PC-3 (cell line): Measurements from ENCODE around the gene JPT2. TPM values are rescaled to one million over a fixed set of nuclear protein-coding genes. Genes with fewer than 3 reads are reported as not detected.
"Not testable (repeated sequence)": the region's sequence is repeated elsewhere in the genome, so short reads cannot be mapped to it uniquely, and the experiment has no call there.

Source experiments
- ATAC-seq: fragments of 200-7000 bp; cut with Tn5 transposase; 2 replicates; pipeline ENCODE4 v1.9.1; 2020; ENCODE audit warnings: mild to moderate bottlenecking, moderate library complexity
- BruUV-seq: library from RNA; stranded (reverse); fragments of 400-500 nt; replicated peaks from 2 replicates; lab custom pipeline; 2021; lab: Mats Ljungman, UMichigan
- CTCF ChIA-PET: fragments of 300-600 bp; sonication (Branson Sonifier 250); formaldehyde crosslinking; loops from one replicate; lab custom pipeline; 2022; ENCODE audit warnings: antibody characterized with exemption; lab: Charles Lee
- POLR2A ChIA-PET: fragments of 300-600 bp; sonication (Branson Sonifier 250); formaldehyde crosslinking; loops from one replicate; lab custom pipeline; 2022; ENCODE audit warnings: antibody characterized with exemption; ENCODE audit not compliant: unreplicated experiment; lab: Charles Lee
- DNase-seq: peaks from one replicate; pipeline ENCODE4 v3.0.0-alpha.2; 2015
- H2AFZ ChIP-seq: fragments of 300-600 bp; sonication (generic); 2 replicates; pipeline ENCODE4 v1.6.0; 2016; ENCODE audit warnings: antibody characterized with exemption, low read length
- H3F3A ChIP-seq: fragments of 300-600 bp; sonication (generic); one replicate; pipeline ENCODE4 v1.6.0; 2017; ENCODE audit warnings: antibody characterized with exemption, low read length, control low read depth, mild to moderate bottlenecking; ENCODE audit not compliant: unreplicated experiment
- H3K27ac ChIP-seq: fragments of 300-600 bp; sonication (generic); 2 replicates; pipeline ENCODE4 v1.5.1; 2016; ENCODE audit warnings: mild to moderate bottlenecking, low read length
- H3K27me3 ChIP-seq: fragments of 300-600 bp; sonication (generic); 2 replicates; pipeline ENCODE4 v1.6.1; 2016; ENCODE audit warnings: low read length, mixed read lengths
- H3K36me3 ChIP-seq: fragments of 300-600 bp; sonication (generic); 2 replicates; pipeline ENCODE4 v1.6.1; 2016; ENCODE audit warnings: low read depth, mixed run types, low read length, mixed read lengths
- H3K4me1 ChIP-seq: fragments of 300-600 bp; sonication (generic); 2 replicates; pipeline ENCODE4 v1.5.1; 2016; ENCODE audit warnings: low read length; ENCODE audit not compliant: insufficient read depth
- H3K4me2 ChIP-seq: fragments of 300-600 bp; sonication (generic); 2 replicates; pipeline ENCODE4 v1.6.0; 2016; ENCODE audit warnings: low read length
- H3K4me3 ChIP-seq: fragments of 300-600 bp; sonication (generic); 2 replicates; pipeline ENCODE4 v1.5.1; 2016; ENCODE audit warnings: mild to moderate bottlenecking, low read length, mixed read lengths
- H3K79me2 ChIP-seq: fragments of 300-600 bp; sonication (generic); 2 replicates; pipeline ENCODE4 v1.6.1; 2017; ENCODE audit warnings: low read length, mixed read lengths
- H3K9ac ChIP-seq: fragments of 300-600 bp; sonication (generic); 2 replicates; pipeline ENCODE4 v1.6.0; 2016; ENCODE audit warnings: mild to moderate bottlenecking, low read length
- H3K9me2 ChIP-seq: fragments of 300-600 bp; sonication (generic); replicated peaks from 2 replicates; pipeline ENCODE4 v1.6.1; 2016; ENCODE audit warnings: mixed run types, low read length, mixed read lengths
- H3K9me3 ChIP-seq: fragments of 300-600 bp; sonication (generic); 2 replicates; pipeline ENCODE4 v1.6.1; 2016; ENCODE audit warnings: low read length, mixed read lengths
- H4K20me1 ChIP-seq: fragments of 300-600 bp; sonication (generic); 2 replicates; pipeline ENCODE4 v1.6.1; 2016; ENCODE audit warnings: low read length, mixed read lengths
- EZH2 ChIP-seq: fragments of 300-600 bp; sonication (generic); IDR thresholded peaks from one replicate; pipeline ENCODE4 v1.6.1; 2017; ENCODE audit warnings: antibody characterized with exemption, mild to moderate bottlenecking, low read length; ENCODE audit not compliant: unreplicated experiment
- EZH2phosphoT487 ChIP-seq: fragments of 300-600 bp; sonication (generic); IDR thresholded peaks from 2 replicates; pipeline ENCODE4 v1.6.1; 2018; ENCODE audit warnings: mild to moderate bottlenecking, antibody characterized with exemption, low read length, borderline replicate concordance
- intact Hi-C: fragments of 100-400 bp; cut with micrococcal nuclease; formaldehyde crosslinking; loops from 2 replicates; pipeline ENCODE4 v1.9.0; 2023
- total RNA-seq: library from RNA; depleted of rRNA; stranded (reverse); fragments of >200 nt; gene quantifications from 2 replicates; pipeline ENCODE4 v1.2.3, GENCODE V29; 2014
- TF ChIP-seq, protein P1 (sequence below): fragments of 300-600 bp; sonication (generic); conservative IDR thresholded peaks from 2 replicates; pipeline ENCODE4 v1.5.1; 2017; ENCODE audit warnings: antibody characterized with exemption, low read depth, mild to moderate bottlenecking, low read length

JPT2 gene
- total RNA-seq, 1 experiment from 2014 or later: 85.2 TPM

- no peak overlapping the region for H3K4me3 ChIP-seq
- intact Hi-C loops: no loop called here
- H3F3A ChIP-seq: no peaks in the 10 kb centered on the region
- no peaks in the 10 kb centered on the region for H3K9me3 ChIP-seq
- H3K4me2 ChIP-seq: no peak overlapping the region
- BruUV-seq: no TSS peak
- ATAC-seq (no peak), DNase-seq (no peak)
- no peak overlapping the region for H2AFZ ChIP-seq
- no peaks in the 10 kb centered on the region for H4K20me1 ChIP-seq
- peaks cover 4% of the 10 kb centered on the region for H3K36me3 ChIP-seq
- no peak for TF ChIP-seq EZH2
- H3K4me1 ChIP-seq: no peaks in the 10 kb centered on the region
- ChIA-PET POLR2A (no interaction called here), CTCF (no interaction called here)
- no peaks in the 10 kb centered on the region for H3K9me2 ChIP-seq
- H3K9ac ChIP-seq: no peak overlapping the region
- H3K27ac ChIP-seq: no peak overlapping the region
- no peaks in the 10 kb centered on the region for H3K27me3 ChIP-seq
- H3K79me2 ChIP-seq: no peaks in the 10 kb centered on the region
Observed at GRCh38 chr16:1732071-1732470, 54.0 kb downstream of the JPT2 start.

- not testable (repeated sequence) for H3K27me3 ChIP-seq, H3K4me3 ChIP-seq
Observed at GRCh38 chr16:1732551-1732987, 54.5 kb downstream of the JPT2 start.

GRCh38 chr16:1734123-1734522 is 56.0 kb downstream of the JPT2 start:
- Histone ChIP-seq H3K9ac (no peak overlapping the region), H3F3A (no peaks in the 10 kb centered on the region), H3K4me2 (no peak overlapping the region), H3K9me3 (no peaks in the 10 kb centered on the region), H3K79me2 (no peaks in the 10 kb centered on the region), H3K27ac (no peak overlapping the region), H2AFZ (no peak overlapping the region), H3K4me3 (no peak overlapping the region), H3K4me1 (no peaks in the 10 kb centered on the region), H4K20me1 (no peaks in the 10 kb centered on the region), H3K27me3 (no peaks in the 10 kb centered on the region), H3K36me3 (peaks cover 4% of the 10 kb centered on the region), H3K9me2 (no peaks in the 10 kb centered on the region)
- no TSS peak for BruUV-seq
- DNase-seq (no peak), ATAC-seq (no peak)
- ChIA-PET CTCF (no interaction called here), POLR2A (no interaction called here)
- intact Hi-C loops: no loop called here
- TF ChIP-seq EZH2: no peak
- TF ChIP-seq EZH2phosphoT487: no peak
- TF ChIP-seq, protein P1, sequence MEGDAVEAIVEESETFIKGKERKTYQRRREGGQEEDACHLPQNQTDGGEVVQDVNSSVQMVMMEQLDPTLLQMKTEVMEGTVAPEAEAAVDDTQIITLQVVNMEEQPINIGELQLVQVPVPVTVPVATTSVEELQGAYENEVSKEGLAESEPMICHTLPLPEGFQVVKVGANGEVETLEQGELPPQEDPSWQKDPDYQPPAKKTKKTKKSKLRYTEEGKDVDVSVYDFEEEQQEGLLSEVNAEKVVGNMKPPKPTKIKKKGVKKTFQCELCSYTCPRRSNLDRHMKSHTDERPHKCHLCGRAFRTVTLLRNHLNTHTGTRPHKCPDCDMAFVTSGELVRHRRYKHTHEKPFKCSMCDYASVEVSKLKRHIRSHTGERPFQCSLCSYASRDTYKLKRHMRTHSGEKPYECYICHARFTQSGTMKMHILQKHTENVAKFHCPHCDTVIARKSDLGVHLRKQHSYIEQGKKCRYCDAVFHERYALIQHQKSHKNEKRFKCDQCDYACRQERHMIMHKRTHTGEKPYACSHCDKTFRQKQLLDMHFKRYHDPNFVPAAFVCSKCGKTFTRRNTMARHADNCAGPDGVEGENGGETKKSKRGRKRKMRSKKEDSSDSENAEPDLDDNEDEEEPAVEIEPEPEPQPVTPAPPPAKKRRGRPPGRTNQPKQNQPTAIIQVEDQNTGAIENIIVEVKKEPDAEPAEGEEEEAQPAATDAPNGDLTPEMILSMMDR: no peak

More at GRCh38 chr16:1732551-1732987, 54.5 kb downstream of the JPT2 start:
- H3K4me1 ChIP-seq, H3K4me2 ChIP-seq, BruUV-seq, H3K9me2 ChIP-seq, H4K20me1 ChIP-seq, H3K79me2 ChIP-seq, H3F3A ChIP-seq, H2AFZ ChIP-seq, CTCF ChIA-PET, H3K36me3 ChIP-seq, intact Hi-C loops, H3K9ac ChIP-seq, H3K9me3 ChIP-seq, POLR2A ChIA-PET, H3K27ac ChIP-seq, DNase-seq, ATAC-seq: not testable (repeated sequence)

- Histone ChIP-seq H3K27me3 (no peaks in the 10 kb centered on the region), H3K36me3 (peaks cover 4% of the 10 kb centered on the region), H3K9ac (no peak overlapping the region), H3K4me3 (no peak overlapping the region), H3K27ac (no peak overlapping the region), H3K9me3 (no peaks in the 10 kb centered on the region), H3K9me2 (no peaks in the 10 kb centered on the region), H3F3A (no peaks in the 10 kb centered on the region), H4K20me1 (no peaks in the 10 kb centered on the region), H3K79me2 (no peaks in the 10 kb centered on the region), H3K4me2 (no peak overlapping the region), H3K4me1 (no peaks in the 10 kb centered on the region), H2AFZ (no peak overlapping the region)
- ChIA-PET POLR2A (no interaction called here), CTCF (no interaction called here)
- no TSS peak for BruUV-seq
- DNase-seq (no peak), ATAC-seq (no peak)
- TF ChIP-seq EZH2phosphoT487: no peak
- no peak for TF ChIP-seq EZH2
- TF ChIP-seq, protein P1: no peak
- intact Hi-C loops: no loop called here
Observed at GRCh38 chr16:1734816-1735215, 56.7 kb downstream of the JPT2 start.
